Activated CD4-positive, alpha-beta T cell treated with anti-CD3 and anti-CD28 coated beads for 48 hours (primary cell): Measurements from ENCODE around the gene PHLDA2.

Source experiments
- DNase-seq: peaks from one replicate; pipeline ENCODE4 v3.0.0-alpha.2; 2020

PHLDA2 gene

DNA sequence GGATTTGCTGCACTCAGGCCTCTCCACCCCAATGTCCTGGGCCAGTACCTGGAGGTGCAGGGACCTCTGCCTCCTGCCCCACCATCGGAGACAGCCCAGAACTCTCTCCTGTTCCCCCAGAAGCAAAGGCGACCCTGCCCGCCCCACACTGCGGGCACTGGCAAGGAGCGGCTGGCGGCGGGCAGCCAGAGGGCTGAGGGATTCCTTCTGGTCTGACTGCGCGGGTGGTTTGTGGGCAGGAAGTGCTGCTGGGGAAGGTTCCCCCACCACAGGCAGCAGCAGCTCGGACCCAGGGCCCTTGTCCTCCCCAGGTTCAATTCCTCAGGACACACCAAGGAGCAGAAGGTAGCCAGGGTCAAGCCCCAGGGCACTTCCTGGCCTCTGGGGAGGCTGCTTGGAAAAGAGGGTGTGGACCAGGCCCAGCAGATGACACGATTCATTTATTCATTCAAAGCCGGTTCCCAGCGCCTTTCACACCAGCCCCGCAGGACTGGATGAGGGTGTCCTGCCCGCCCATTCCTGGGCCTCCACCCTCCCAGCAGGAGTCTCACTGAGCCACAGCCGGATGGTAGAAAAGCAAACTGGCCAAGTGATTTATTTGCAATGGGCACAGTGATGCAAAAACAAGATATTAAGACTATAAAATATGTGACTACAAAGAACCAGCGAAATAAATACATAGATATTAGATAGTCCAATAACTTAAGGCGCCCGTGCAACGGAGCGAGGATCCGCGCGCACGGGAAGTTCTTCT lies 1.2 kb downstream of the PHLDA2 start:
- no peak for DNase-seq

DNA sequence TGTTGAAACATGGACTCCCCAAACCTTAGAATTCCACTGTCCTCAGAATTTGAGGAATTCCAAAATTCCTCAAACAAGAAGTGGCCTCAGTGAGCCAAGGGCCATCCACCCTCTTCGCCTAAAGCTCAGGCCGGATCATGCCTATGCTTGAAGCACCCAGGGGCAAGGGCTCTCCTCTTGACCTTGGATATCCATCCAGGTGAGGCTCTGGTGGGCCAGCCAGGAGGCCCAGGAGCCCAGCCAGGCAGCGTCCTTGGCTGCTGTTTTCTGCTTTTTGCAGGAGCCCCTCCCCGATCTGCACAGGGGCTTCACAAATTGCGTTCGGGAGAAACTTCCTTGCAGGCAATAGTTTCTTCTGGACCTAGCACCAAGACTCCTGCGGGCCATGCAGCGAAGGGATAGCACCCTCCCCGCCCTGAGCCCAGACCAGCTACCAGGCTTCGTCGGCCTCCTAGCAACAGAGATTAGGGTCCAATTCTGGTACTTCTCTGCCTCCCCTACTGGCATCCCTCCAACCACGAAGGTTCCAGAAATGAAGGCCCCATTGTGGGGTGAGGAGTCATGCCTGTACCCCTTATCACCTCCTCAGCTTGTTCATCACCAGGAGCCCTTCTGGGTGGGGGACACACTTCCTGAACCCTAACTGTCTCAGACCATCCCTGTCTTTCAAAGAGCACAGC lies 2.0 kb downstream of the PHLDA2 start:
- DNase-seq, result no peak

DNA sequence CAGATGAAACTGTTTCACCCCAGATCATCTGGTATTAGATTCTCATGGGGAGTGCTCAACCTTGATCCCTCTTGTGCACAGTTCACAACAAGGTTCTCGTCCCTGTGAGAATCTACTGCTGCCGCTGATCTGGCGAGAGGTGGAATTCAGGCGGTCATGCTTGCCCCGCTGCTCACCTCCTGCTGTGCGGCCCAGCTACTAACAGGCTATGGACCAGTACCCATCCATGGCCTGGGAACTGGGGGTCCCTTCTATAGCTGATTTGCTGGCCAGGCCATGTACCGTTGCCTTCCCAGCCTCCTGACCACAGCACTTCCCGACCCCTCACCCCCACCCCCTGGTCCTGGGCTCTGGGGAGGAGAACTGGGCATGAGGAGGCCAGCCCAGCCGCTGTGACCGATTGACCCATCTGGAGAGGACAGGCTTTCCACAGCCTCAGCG lies 2.6 kb downstream of the PHLDA2 start:
- DNase-seq, result no peak

DNA sequence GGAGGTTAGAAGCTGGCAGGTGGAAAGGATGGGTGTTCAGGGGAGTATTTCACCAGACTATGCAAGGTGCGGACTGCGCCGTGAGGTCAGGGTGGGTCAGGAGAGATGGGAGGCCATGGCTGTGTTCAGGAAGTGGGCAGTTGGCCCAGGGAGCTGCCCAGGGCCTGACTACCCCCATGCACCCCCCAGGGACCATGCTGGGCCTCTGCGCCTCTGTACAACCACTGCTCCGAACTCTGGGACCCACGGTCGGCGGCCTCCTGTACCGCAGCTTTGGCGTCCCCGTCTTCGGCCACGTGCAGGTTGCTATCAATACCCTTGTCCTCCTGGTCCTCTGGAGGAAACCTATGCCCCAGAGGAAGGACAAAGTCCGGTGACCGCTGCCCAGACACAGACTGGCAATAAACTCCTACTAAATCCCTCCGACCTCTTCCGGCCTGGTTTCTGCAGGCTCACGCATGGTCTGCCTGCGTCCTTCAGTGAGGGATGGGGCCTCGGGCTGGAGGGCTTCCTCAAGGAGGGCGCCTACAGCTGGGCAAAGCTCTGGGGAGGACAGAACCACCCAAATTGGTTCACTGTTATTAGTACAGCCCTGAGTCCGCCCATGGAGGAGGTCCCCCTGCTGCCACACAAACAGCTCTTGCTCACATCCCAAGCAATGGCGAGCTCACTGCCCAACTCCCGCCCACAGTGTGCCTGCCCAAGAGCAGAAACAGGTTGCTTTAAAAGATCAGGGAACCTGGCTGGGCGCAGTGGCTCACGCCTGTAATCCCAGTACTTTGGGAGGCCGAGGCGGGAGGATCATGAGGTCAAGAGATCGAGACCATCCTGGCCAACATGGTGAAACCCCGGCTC lies 4.2 kb downstream of the PHLDA2 start:
- DNase-seq, result no peak

DNA sequence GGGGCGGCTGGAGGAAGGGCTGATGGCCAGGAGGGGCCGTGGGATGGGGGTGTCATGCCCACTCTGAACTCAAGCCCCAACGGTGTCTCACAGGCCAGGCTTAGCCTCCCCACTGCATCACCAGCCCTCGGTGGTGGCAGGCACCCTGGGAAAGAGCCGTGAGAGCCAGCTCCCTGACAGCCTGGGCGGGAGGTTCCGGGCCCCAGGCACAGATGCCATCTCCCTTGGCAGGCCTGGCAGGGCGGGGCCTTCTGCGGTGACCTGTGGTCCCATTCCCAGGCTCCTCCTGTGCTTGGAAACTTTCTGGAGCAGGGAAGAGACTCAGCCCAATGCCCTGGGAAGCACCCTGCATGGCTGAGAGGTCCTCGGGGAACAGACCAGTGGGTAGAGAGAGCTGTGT lies 4.8 kb downstream of the PHLDA2 start:
- DNase-seq, result no peak

DNA sequence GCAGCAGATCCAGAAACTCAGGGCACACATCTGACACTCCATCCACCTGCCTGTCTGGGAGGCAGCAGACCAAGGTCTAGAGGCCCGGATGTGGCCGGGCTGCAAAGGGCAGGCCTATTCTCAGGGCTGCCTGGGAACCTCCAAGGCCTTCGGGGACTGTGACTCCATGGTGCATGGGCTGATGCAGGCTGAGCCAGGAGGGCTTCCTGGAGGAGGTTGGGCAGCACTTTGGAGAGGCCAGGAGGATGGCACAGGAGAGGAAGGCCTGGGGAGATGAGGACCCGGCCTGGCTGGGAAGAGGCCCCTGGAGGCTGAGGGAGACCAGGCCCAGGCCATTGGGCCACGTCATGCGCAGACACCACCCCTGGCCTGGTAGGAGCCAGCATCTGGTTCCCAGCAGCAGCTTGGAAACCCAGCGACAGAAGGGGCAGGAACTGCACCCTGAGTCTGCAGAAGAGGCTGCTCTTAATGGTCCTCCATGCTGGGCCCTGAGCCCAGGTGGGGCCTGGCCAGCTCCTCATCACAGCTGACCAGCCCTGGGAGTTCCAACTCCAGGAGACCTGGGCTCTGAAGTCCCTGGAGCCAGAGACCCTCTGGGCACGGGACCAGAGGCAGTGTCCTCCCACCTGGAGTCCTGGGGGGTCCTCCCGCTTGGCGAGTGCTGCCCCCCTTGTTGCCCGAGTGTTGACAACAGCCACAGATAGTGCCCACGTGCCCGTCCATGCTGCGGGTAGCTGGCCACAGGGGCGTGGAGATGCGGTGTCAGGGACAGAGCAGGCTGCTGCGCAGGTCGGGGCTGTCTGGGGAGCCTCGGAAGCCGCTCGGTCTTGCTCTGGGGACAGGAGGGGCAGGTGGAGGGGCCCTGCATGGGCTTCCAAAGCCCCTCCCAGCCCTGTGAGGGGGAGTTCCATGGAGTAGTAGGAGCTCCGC lies 5.5 kb downstream of the PHLDA2 start:
- no peak for DNase-seq

DNA sequence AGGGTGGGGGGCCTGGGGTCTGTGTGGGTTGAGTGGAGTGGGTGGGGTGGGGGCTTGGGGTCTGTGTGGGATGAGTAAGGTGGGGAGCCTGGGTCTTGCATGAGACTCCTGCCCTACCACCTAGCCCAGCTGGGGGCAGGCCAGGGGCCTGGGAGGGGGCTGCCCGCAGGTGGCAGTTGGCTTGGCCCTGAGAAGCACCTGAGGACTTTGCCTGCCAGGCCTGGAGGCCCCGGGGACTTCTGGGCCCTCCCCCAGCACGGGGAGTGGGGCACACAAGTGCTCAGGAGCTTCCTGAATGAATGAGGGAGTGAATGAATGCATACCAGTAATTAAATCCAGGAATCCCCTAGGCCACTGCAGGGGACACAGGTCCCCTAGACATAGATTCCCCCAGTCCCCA lies 6.6 kb downstream of the PHLDA2 start:
- DNase-seq, result no peak

DNA sequence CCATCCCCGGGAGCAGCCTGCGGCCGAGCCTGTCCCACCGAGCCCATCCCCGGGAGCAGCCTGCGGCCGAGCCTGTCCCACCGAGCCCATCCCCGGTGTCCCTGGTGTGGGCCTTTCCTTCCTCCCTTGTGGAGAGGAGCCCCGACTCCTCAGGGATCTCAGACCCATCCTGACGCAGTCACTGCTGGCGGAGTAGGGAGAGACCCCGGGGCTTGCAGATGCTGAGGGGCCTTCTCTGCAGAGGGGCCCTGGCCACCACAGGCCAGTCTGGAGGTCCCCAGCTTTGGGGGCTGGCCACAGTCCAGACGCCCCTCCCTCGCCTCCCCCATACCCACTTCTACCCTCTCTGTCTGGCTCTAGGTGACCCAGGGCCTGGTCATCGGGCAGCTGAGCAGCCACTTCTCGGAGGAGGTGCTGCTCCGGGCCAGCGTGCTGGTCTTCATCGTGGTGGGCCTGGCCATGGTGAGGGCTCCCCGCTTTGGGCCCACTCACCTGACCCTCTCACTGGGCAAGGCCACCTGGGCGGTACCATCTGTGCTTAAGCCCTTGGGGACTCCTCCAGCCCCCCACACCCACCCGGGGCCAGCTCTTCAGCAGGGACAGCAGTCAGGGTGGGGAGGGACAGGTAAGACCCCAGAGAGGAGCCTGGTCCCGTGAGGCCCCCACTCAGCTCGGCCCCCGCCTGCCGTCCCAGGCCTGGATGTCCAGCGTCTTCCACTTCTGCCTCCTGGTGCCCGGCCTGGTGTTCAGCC lies 7.3 kb downstream of the PHLDA2 start:
- DNase-seq, result no peak

DNA sequence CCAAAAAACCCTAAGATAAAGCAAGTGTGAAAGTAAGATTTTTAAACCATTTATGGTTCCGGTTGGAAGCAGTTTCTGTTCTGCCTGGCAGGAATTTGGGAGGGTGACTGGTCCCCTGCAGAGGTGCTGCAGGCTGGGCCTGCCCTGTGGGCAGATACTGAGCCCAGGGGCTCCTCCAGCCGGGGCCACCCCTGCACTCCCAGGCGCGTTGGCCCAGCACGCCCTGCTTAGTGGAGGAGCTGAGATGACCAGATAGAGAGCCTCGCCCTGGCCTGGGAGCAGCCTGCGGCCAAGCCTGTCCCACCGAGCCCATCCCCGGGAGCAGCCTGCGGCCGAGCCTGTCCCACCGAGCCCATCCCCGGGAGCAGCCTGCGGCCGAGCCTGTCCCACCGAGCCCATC lies 8.0 kb downstream of the PHLDA2 start:
- DNase-seq, result no peak

DNA sequence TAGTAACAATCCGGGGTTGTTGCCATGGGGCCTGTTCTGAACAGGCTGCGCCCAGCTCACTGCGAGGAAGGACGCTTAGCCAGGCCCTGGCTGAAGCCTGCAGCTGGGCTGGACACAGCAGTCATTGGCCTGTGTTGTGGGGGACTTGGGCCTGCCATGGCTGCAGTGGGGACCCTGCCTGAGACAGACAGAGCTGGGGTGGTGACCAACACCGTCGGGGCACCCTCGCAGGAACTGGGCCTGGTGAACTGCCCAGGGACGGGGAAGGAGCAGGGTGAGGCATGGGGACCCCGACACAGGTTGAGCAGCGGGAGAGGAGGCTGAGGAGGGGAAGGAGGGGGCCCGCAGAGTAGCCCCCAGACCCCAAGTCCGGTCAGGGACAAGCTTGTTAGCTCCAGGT lies 8.9 kb downstream of the PHLDA2 start:
- no peak for DNase-seq

DNA sequence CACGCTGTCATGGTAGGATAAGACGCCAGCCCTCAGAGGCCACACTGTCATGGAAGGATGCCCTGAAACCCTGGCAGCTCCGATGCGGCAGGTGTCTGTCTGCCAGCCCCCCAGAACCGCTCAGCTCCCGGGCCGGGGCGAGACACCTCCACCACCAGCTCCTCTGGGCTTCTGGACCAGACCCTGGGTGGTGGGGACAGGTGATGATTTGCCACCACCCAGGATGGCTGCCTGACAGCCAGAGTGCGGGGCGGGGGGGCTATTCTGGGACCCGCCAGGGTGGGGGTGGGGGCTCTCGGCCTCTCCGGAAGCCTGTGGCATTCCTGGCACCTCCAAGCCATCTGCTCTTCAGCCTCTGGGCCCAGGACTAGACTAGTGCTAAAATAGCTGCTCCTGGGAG lies 9.4 kb downstream of the PHLDA2 start:
- no peak for DNase-seq

DNA sequence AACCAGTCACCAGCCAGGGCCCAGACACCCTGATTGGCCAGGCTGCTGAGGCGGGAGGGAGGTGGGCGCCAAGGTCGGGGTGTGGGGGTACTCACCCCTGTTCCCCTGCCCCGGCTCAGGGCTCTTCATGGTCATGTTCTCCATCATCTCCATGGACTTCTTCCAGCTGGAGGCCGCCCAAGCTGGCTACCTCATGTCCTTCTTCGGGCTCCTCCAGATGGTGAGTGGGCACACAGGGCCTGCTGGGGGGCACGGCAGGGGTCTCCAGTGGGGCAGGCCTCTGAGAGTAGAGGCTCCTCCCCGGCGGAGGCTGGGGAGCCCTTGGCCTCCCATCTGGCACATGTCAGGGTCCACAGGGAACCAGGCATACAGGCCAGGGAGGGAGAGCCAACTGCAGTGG lies 10.0 kb downstream of the PHLDA2 start:
- no peak for DNase-seq

DNA sequence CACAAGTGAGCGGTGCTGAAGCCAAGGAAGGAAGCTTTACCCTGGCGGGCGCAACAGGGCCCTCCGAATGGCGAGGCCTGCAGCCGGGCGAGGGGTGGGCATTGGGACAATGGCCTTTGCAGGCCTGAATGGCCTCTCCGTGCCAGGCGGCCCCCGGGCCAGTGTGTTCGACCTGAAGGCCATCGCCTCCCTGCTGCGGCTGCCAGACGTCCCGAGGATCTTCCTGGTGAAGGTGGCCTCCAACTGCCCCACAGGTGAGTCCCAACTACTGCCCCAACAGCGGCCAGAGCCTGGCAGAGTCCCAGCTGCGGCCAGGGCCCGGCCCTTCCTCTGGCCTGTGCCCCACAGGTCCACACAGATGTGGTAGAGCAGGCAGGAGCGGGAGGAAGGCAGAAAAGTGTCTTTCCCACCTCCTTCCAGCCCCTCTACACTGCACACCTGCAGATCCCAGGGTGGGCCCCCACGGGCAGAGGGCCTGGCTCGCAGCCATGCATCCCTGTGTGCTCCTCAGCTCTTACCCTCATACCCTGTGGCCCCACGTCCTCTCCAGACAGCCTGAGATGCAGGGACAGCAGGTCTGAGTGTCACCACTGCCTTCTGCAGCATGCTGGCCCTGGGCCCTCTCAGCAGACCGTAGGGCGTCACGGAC lies 11.3 kb downstream of the PHLDA2 start:
- DNase-seq, result no peak

DNA sequence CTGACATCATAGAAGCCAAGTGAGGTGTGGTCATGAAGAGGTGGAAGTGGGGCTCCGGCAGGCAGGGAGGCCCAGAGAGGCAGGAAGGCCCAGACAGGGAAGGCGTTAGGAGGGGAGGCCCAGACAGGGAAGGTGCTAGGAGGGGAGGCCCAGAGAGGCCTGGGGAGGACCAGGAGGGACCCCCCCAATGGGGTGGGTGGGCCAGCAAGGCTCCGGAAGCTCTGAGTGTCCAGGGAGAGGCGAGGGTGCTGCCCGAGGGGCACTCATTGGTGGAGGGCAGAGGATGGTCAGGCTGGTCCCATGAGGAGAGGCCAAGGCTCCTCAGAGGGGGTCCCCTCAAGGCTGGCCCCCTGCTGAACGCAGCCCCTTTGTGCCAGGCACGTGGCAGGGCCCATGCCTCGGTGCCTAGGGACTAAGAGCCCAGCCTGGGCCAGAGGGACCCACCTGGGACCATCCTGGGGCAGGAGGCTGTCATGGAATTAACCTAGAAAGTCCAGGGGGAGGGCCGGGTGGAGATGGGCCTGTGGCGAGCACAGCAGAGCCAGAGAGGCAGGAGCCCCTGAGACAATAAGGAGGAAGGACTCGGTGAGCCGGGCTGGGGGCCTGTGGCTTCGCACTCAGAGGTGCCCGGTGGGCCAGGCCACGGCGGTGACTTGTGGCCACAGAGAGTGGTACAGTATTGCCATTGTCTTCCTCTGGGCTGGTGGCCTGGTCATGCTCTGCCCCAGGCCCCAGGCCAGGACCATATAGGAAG lies 12.2 kb downstream of the PHLDA2 start:
- DNase-seq, result no peak

DNA sequence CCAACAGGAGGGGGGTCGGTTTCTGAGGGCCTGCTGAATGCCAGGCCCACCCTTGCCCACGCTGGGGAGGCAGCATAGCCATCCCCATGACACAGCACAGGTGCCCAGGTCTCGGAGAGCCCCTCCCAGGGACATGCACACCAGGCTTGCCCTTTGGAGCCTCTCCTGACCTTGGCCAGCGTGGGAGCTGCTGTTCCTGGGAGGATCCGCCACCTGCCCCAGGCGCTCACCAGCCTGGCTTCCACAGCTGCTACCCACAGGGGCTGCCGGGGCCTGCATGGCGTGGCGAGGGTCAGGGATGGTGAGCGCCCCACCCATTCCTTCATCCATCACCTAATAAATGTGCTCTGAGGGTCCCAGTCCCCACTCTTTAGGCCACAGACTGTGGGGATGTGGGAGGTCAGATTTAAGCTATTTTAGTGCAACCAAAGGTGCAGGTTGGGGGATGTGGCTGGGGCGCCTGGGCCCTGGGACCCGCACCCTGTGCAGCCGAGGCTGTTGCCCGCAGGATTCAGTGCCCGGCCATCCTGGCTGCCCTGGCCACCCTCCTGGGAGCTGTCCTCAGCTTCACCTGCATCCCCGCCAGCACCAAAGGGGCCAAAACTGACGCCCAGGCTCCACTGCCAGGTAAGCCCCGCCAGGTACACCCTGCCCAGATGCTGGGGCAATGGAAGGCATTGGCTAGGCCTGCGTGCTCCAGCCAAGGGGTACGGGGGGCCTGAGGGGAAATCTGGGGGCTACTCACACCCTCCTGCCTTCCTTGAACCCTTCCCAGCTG lies 12.9 kb downstream of the PHLDA2 start:
- DNase-seq, result no peak

DNA sequence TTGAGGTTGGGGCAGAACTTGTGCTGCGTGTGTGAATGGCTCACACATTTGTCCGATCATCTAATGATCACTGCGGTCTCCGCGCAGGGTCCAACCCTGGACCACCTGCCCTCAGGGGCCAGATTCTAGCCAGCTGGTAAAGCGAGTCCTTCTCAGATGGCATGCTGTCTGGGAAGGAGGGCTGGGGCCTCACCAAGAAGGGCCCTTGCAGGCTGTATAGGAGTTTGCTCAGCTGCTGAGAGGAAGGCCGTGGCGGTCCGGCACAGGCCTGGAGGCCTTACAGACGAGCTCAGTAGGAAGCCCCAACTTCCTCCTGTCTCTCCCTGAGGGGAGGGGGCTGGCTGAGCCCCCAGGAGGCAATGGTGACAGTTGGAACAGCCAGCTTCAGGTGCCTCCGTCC lies 13.7 kb downstream of the PHLDA2 start:
- DNase-seq, result no peak

DNA sequence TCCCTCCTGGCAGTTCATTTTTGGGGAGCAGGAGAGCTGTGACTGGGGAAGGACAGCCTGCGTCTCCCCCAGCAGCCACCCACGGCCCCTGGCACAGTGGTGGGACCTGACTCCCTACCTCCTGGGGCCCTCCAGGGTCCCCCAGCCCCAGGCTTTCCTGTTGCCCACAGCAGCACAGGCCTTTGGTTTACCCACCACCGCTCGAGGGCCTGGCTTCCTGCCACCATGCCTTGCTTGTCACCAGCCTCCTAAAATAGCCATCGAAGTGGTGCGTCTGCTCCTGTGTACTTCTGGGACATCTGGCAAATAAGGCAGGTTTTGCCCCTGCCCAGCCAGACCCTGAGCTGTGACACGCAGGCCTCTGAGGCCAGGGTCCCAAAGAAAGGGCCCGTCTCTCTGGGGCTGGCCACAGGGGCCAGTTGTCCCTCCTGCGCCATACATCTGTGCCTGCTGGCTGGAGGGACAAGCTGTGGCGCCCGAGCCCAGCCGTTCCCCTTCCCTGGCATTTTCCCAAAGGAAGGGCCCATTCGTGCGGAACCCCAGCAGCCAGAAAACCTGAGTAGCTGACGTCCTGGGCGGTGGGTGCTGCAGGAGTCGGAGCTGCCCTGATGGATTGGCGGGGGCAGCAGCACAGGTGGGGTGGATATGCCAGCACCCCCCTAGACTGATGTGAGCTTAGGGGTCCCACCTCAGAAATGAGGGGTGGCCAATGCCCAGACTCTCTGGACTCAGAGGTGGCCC lies 14.6 kb downstream of the PHLDA2 start:
- DNase-seq, result no peak

DNA sequence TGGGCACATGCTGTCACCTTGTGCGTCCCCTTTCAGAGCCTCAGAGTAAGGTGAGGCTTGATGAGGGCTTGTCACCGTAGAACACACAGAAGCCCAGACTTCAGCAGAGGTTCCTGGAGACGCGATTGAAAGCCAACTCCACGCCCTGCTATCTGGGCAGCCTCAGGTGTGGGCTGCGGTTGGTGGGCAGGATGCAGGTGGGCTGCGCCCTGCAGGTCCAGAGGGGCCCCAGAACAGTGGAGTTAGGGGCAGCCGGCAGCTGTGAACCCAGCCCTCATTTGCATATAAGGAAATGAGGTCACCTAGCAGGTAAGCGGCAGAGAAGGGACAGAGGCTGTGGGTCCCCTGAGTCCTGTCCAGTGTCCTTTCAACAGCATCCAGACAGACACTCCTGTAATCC lies 15.4 kb downstream of the PHLDA2 start:
- DNase-seq, result no peak

DNA sequence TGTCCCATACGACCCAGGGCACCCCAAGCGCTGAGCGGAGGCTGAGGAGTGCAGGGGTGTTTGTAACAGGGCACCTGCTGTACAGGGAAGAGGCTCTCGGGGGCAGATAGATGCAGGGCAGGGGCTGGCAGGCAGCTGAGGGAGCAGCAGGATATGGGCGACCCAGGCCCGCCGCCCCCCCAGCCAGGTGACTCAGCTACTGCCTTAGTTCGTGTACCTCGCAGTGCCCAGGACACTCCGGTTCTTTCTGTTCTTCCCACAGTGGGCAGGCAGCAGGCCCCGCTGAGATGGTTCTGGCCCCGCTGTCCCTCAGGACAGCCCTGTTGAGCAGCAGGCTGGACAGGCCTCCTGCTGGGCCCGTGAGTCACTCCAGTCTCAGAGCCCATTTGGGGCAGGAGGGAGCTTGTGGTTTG lies 16.2 kb downstream of the PHLDA2 start:
- no peak for DNase-seq
